Right lobe of liver (tissue), 6 donors: ENCODE measurements around the gene GOLIM4. TPM values are rescaled to one million over a fixed set of nuclear protein-coding genes. Genes with fewer than 3 reads are reported as not detected.

Source experiments
- ATAC-seq, 4 donors: fragments of 200-7000 bp; cut with Tn5 transposase; one replicate each; pipeline ENCODE4 v1.9.1; 2020; ENCODE audit warnings: mild to moderate bottlenecking in 4 of 4, moderate library complexity in 4 of 4
- DNase-seq, 3 donors: peaks; one replicate each; pipeline ENCODE4 v3.0.0-alpha.2; 2020
- H3K27ac ChIP-seq, 3 donors: fragments of 200-600 bp; one replicate each; pipeline ENCODE4 v1.8.0; 2022
- H3K27me3 ChIP-seq, 2 donors: fragments of 200-600 bp; one replicate each; pipeline ENCODE4 v1.8.0; 2022
- H3K36me3 ChIP-seq, 4 donors: fragments of 200-600 bp; sonication (generic) in 1 of 4; one replicate each; pipeline versions ENCODE4 v1.5.1 to v1.8.0; 2017 to 2022; ENCODE audit warnings: control low read depth in 1 of 4
- H3K4me1 ChIP-seq, 4 donors: fragments of 200-600 bp; sonication (generic) in 1 of 4; one replicate each; pipeline versions ENCODE4 v1.5.1 to v1.8.0; 2017 to 2022; ENCODE audit warnings: control low read depth in 1 of 4
- H3K4me3 ChIP-seq, 3 donors: fragments of 200-600 bp; one replicate each; pipeline ENCODE4 v1.8.0; 2022
- H3K9me3 ChIP-seq, 4 donors: fragments of 200-600 bp; sonication (generic) in 1 of 4; one replicate each; pipeline versions ENCODE4 v1.5.1 to v1.8.0; 2017 to 2022; ENCODE audit warnings: control low read depth in 1 of 4
- POLR2A ChIP-seq: fragments of 450-650 bp; IDR thresholded peaks from one replicate; pipeline ENCODE4 v1.6.1; 2017; ENCODE audit warnings: antibody characterized with exemption, mild to moderate bottlenecking
- WGBS: methylation state at CpG from one replicate; pipeline ENCODE4 v1.1.6; 2018; ENCODE audit warnings: low coverage, low lambda C conversion rate; ENCODE audit not compliant: insufficient coverage; ENCODE audit errors: missing lambda C conversion rate; 5-methylcytosine and 5-hydroxymethylcytosine counted together
- intact Hi-C, 2 donors: fragments of 100-400 bp; cut with DNase I; formaldehyde crosslinking; loops; one replicate each; pipeline versions ENCODE4 v1.11.2 to v1.14.1; 2022
- long read RNA-seq: library from polyadenylated mRNA; unstranded; transcript quantifications from one replicate; pipeline ENCODE4 v2.0.0, GENCODE V29; 2019
- total RNA-seq, 6 experiments: library from RNA; depleted of rRNA in 2 of 6; stranded (reverse); fragments of >200 nt in 2 of 6; fragmentation: NEBNext Ultra II Directional in 3 of 6; extraction: Animal tissue kit (Norgen Biotek cat#: 25700) in 3 of 6; gene quantifications; one replicate each; pipeline versions ENCODE4 v1.1.0 to v1.2.4, GENCODE V29; 2016 to 2023
- TF ChIP-seq, protein P1 (sequence below), 4 donors: fragments of 200-600 bp in 3 of 4; fragments of 450-650 bp in 1 of 4; IDR thresholded peaks; one replicate each; pipeline versions ENCODE4 v1.5.1 to v1.8.0; 2016 to 2022; ENCODE audit warnings: antibody characterized with exemption in 4 of 4, mild to moderate bottlenecking in 2 of 4
- donor health status: DM: no; HTN: yes; CAD: no.
- donor health status: DM: no; HTN: no; CAD: no.
- donor health status: DM: no; HTN: no; CAD: no.
- donor health status: DM: no; HTN: yes; CAD: no.
- donor health status: DM: no; HTN: yes; CAD: no.

The GOLIM4 gene, protein sequence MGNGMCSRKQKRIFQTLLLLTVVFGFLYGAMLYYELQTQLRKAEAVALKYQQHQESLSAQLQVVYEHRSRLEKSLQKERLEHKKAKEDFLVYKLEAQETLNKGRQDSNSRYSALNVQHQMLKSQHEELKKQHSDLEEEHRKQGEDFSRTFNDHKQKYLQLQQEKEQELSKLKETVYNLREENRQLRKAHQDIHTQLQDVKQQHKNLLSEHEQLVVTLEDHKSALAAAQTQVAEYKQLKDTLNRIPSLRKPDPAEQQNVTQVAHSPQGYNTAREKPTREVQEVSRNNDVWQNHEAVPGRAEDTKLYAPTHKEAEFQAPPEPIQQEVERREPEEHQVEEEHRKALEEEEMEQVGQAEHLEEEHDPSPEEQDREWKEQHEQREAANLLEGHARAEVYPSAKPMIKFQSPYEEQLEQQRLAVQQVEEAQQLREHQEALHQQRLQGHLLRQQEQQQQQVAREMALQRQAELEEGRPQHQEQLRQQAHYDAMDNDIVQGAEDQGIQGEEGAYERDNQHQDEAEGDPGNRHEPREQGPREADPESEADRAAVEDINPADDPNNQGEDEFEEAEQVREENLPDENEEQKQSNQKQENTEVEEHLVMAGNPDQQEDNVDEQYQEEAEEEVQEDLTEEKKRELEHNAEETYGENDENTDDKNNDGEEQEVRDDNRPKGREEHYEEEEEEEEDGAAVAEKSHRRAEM
- total RNA-seq, result 10 to 100 TPM; 33.3 to 44.9 (median 36.6) TPM
- long read RNA-seq, partial matches to known transcripts, result 7 of 19 reads
- long read RNA-seq, other reads (novel, unspliced or antisense), result 12 of 19 reads

DNA sequence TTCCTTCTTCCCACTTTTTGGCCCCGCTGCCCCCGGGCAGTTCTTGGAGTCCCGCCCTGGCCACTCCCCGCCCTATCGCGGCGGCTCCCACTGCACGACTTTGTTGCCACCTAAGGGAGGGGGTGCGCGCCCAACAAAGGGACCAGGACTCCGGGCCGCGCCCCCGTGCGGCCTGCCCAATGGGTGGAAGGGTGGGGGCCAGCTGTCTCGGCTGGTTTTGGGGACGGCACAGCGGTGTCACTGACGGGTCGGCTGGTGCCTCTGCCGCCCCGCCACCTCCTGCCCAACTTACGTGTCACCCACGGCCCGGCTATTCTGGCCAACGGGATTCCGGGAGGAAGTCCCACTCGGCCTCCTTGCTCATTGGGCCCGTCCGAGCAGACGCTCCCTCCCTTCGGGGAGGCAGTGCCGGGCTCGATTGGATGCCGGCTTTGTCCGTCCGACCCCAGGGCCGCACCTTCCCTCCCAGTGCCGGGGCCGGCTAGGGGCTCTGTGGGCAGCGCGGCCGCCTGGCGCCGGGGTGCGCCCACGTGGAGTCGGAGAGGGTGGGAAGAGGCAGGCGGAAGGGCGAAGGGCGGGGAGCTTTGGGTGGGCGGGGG lies at the start of gene GOLIM4:
TSS of gene GOLIM4 (minus strand) at position 314 of the 599 bp plus-strand sequence. CDS start 639 bp downstream, outside the sequence.
- Histone ChIP-seq H3K27ac (peak within 1 kb of the TSS; percentile 91 to 94 (median 92)), H3K4me3 (peak within 1 kb of the TSS; percentile 63 to 80 (median 69)), H3K4me1 (peaks cover 0 to 30% (median 14%) of the 10 kb centered on the region in 4 donors), H3K9me3 (no peaks in the 10 kb centered on the region), H3K36me3 (no peaks in the 10 kb centered on the region), H3K27me3 (no peaks in the 10 kb centered on the region)
- intact Hi-C loops, result no loop called here
- peak; percentile 86 for TF ChIP-seq POLR2A
- TF ChIP-seq, protein P1, sequence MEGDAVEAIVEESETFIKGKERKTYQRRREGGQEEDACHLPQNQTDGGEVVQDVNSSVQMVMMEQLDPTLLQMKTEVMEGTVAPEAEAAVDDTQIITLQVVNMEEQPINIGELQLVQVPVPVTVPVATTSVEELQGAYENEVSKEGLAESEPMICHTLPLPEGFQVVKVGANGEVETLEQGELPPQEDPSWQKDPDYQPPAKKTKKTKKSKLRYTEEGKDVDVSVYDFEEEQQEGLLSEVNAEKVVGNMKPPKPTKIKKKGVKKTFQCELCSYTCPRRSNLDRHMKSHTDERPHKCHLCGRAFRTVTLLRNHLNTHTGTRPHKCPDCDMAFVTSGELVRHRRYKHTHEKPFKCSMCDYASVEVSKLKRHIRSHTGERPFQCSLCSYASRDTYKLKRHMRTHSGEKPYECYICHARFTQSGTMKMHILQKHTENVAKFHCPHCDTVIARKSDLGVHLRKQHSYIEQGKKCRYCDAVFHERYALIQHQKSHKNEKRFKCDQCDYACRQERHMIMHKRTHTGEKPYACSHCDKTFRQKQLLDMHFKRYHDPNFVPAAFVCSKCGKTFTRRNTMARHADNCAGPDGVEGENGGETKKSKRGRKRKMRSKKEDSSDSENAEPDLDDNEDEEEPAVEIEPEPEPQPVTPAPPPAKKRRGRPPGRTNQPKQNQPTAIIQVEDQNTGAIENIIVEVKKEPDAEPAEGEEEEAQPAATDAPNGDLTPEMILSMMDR (IDR thresholded peaks at IDR 0.05), result peak in 2 of 4 donors; percentile 11 to 16
- WGBS, result 2% methylated on average over 8 of the region's 52 CpGs
- ATAC-seq (peak; percentile 83 to 95 (median 86)), DNase-seq (peak; percentile 97 to 99 (median 98))

DNA sequence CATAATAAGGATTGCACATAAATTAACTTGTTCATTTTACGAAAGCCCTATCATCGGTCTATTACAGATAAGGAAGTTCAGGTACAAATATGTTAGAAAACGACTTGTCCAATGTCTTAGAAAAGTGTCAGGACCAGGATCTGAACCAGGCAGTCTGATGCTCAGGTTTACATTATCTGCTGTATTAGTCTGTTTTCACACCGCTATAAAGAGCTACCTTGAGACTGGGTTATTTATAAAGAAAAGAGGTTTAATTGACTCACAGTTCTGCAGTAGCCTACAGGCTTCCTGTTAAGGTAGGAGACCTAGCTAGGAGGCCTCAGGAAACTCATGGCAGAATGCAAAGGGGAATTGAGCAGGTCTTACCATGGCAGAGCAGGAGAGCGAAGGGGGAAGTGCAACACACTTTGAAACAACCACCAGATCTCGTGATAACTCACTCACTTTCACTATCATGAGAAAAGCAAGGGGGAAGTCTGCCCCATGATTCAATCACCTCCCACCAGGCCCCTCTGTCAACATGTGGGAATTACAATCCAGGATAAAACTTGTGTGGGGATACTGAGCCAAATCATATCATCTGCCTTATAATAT lies 45.8 kb upstream of the GOLIM4 start:
- Histone ChIP-seq H3K4me3 (no peak overlapping the region), H3K36me3 (no peaks in the 10 kb centered on the region), H3K27me3 (peaks cover 0 to 4% of the 10 kb centered on the region in 2 donors), H3K9me3 (no peaks in the 10 kb centered on the region), H3K27ac (no peak overlapping the region), H3K4me1 (no peaks in the 10 kb centered on the region)
- WGBS, result 71% methylated on average over 6 of the region's 6 CpGs
- ATAC-seq (no peak), DNase-seq (no peak)
- TF ChIP-seq POLR2A, result no peak
- TF ChIP-seq, protein P1 (IDR thresholded peaks at IDR 0.05), result no peak
- intact Hi-C loops, result no loop called here

DNA sequence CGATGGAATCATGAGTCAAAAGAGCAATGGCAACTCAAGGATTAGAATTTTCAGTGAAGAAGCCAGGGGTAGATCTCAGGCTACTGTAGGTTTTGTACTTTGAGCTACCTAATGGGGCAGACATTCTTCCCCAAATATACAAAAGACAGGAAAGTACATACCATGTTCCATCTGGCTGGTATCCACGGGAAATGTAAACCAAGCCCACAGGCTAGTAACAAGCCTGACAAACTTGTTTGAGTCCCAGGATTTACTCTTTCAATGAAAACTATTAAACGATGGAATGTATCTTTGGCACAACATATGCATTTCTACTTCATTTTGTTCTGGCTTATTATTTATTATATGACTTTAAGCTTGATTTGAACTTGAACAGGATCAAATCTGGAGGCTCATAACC lies 44.2 kb upstream of the GOLIM4 start:
- WGBS, result 65% methylated on average over 3 of the region's 3 CpGs

DNA sequence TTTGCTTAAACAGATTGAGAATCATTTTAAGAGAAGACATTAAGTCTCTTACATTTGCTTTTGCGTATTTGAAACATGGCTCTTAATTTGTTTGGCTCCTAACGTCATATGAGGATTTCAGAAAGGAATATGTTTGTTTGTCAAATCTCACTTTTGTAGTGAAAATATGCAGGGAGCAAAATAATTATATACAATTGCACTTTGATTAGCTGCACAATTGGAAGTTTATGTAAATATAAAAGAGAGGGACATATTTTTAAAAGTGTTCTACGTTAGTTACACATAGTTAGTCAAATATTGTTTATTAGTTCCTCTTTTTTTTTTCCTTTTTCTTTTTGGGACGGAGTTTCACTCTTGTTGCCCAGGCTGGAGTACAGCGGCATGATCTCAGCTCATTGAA lies 42.7 kb upstream of the GOLIM4 start:
- no peak for DNase-seq
- TF ChIP-seq, protein P1 (IDR thresholded peaks at IDR 0.05), result no peak
- no peak for TF ChIP-seq POLR2A
- Histone ChIP-seq H3K4me3 (no peak overlapping the region), H3K36me3 (no peaks in the 10 kb centered on the region), H3K27ac (no peak overlapping the region), H3K4me1 (no peaks in the 10 kb centered on the region), H3K9me3 (no peaks in the 10 kb centered on the region), H3K27me3 (peaks cover 0 to 4% of the 10 kb centered on the region in 2 donors)
- no peak for ATAC-seq
- 78% methylated on average over 5 of the region's 5 CpGs for WGBS
- intact Hi-C loops, result no loop called here

More for the DNA sequence above, 44.2 kb upstream of the GOLIM4 start:
- no peaks in the 10 kb centered on the region for H3K9me3 ChIP-seq
- DNase-seq (no peak), ATAC-seq (no peak)
- H3K27me3 ChIP-seq, result peaks cover 0 to 4% of the 10 kb centered on the region in 2 donors
- no peaks in the 10 kb centered on the region for H3K4me1 ChIP-seq
- TF ChIP-seq, protein P1 (IDR thresholded peaks at IDR 0.05), result no peak
- TF ChIP-seq POLR2A, result no peak
- H3K27ac ChIP-seq, result no peak overlapping the region
- H3K4me3 ChIP-seq, result no peak overlapping the region
- intact Hi-C loops, result no loop called here
- H3K36me3 ChIP-seq, result no peaks in the 10 kb centered on the region
